HG02642 (cell line): ENCODE data around the gene TDRD7.
A peak's percentile ranks its signal among the peaks of the same experiment; 100 is the strongest.

ENCODE experiments used
- ATAC-seq: cut with Tn5 transposase; IDR thresholded peaks from one replicate; pipeline ENCODE4 v1.9.1; 2021; ENCODE audit warnings: mild to moderate bottlenecking; ENCODE audit not compliant: unreplicated experiment, poor library complexity

Gene TDRD7

GRCh38 chr9:97386265-97386633, 25.6 kb upstream of the TDRD7 start:
- ATAC-seq = no peak

- peak; percentile 50 for ATAC-seq
Measured at GRCh38 chr9:97386733-97387503, 25.0 kb upstream of the TDRD7 start.

DNA sequence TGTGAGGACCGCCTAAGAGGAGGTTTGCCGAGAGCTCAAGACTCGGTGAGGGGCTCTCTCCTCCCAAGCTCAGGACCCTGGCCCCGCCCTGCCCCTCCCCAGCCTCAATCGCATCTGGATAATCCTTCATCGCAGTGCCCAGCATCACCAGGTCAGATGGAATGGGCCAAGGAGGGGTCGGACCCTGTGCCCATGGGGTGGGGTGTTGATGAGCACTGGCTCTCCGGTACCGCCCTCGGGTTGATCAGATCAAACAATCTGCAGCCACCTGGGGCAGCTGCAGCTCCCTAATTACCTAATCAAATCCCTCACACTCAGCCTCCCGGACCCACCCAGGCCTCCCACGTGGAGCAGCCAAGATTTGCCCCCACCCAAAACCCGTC, 24.4 kb upstream of the TDRD7 start:
- ATAC-seq = no peak

- ATAC-seq = no peak
Measured at GRCh38 chr9:97387936-97388684, 23.8 kb upstream of the TDRD7 start.

GRCh38 chr9:97388721-97389238, 23.1 kb upstream of the TDRD7 start:
- peak; percentile 80 for ATAC-seq

GRCh38 chr9:97389249-97389648, 22.6 kb upstream of the TDRD7 start:
- no peak for ATAC-seq

- ATAC-seq = no peak
Measured at GRCh38 chr9:97390791-97391406, 21.0 kb upstream of the TDRD7 start.

DNA sequence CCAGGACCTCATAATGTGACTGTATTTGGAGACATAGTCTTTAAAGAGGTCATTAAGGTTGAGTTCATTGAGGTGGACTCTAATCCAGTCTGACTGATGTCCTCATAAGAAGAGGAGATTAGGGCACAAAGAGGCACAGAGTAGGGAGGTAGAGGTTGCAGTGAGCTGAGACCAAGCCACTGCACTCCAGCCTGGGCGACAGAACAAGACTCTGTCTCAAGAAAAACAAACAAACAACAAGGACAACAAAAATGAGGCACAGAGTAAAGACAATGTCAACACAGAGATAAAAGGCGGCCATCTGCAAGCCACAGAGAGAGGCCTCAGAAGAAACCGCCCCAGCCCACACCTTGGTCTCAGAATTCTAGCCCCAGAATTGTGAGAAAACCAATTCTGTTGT, 17.0 kb upstream of the TDRD7 start:
- no peak for ATAC-seq

DNA sequence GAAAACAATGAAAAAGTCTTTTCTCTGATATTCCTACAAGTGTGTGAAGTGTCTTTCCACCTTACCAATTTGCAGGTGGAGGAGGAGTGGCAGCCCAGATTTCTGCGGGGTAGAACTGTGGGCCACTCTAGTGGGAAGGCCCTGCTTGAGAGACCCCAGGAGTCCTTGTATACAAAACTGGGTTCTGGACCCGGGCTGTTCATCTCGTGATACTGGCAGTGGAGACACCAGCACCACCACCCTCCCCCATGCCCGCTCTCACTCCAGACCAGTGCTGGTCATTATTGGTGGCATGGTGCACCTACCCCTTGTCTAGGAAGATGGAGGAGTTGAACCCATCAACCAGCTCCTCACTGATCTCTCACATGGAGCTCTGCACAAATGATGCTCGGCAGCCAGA, 16.2 kb upstream of the TDRD7 start:
- no peak for ATAC-seq

- ATAC-seq = no peak
Measured at GRCh38 chr9:97396256-97396655, 15.6 kb upstream of the TDRD7 start.

DNA sequence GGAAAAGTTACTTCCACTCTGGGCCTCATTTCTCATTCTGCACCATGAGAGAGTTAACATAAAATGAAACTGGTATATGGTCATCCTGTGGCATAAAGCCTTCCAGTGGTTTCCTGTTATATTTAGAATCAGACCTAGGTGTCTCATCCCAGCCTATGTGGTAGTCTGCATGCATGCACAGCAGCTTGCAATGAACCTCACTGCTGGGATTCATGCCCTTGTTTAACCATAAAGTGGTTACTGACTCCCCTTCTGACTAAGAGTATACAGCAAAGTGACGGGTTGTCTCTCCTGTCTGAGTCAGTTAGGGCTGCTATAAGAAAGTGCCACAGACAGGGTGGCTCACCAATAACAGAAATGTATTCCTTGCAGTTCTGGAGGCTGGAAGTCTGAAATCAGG, 14.7 kb upstream of the TDRD7 start:
- ATAC-seq = peak; percentile 37

- peak; percentile 67 for ATAC-seq
Measured at GRCh38 chr9:97398999-97399758, 12.7 kb upstream of the TDRD7 start.

DNA sequence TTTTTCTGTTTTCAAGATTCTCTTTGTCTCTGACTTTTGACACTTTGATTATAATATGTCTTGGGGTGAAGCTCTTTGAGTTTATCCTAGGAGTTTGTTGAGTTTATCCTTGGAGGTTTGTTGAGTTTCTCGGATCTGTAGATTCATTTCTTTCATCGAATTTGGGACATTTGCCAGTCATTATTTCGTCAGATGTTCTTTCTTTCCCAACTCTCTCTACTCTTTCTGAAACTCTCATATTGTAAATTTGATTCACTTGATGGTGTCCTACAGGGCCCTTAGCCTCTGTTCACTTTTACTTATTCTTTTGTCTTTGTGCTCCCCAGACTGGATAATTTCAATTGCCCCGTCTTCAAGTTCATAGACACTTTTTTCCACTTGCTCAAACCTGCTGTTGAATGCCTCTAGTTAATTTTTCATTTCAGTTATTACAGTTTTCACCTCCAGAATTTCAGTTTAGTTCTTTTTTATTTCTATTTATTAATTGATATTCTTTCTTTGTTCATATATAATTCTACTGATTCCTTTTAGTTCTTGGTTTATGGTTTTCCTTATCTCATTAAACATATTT, 8.1 kb upstream of the TDRD7 start:
- ATAC-seq = no peak

GRCh38 chr9:97405551-97405950, 6.3 kb upstream of the TDRD7 start:
- no peak for ATAC-seq

GRCh38 chr9:97406620-97407177, 5.2 kb upstream of the TDRD7 start:
- no peak for ATAC-seq

DNA sequence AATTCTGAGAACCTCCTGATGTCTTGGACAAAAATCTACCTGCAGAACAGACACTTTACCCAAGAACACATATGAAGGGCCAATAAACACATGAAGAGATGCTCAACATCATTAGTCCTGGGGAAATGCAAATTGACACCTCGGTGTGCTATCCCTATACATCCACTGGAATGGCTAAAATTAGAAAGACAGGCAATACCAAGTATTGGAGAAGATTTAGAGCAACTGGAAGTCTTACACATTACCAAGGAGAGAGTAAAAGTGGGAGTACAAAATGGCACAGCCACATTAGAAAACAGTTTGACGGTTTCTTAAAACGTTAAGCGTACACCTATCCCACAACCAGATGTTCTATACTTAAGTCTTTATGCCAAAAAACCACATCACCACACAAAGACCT, 3.3 kb upstream of the TDRD7 start:
- ATAC-seq = no peak

- ATAC-seq = no peak
Measured at GRCh38 chr9:97411440-97411788, 482 bp upstream of the TDRD7 start.

DNA sequence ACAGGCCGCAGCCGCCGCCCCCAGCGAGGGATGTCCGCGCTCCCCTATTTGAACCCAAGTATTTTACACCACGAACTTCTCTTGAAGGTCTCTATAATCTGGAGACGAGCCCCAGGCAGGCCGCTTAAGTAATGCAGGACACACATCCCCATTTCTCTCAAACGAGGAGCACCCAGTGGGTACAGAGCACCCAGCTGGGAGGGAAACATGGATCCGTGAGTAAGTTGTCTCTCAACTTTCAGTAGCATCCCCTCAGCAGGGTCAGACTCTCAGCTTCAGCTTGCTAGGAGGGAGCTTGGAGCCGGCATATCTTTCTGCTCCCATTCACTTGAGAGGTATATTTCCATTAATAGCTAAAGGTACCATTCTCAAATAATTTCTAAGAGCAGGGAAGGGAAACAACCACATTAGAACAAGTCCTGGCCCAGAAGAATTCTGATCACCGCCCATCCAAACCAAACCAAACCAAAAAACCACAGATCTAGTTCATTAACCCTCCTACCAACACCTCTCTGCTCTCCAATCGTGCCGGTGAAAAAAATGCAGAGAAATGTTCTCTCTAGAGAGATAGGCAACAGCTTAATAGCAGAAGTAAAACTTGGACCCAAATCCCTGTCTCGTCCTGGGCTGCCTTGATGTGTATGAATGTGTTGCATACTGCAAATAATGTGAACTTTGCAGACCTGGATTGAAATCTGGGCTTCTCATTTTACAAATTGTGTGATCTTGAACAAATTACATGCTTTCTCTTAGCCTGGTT, 910 bp downstream of the TDRD7 start:
- ATAC-seq = peak; percentile 4

DNA sequence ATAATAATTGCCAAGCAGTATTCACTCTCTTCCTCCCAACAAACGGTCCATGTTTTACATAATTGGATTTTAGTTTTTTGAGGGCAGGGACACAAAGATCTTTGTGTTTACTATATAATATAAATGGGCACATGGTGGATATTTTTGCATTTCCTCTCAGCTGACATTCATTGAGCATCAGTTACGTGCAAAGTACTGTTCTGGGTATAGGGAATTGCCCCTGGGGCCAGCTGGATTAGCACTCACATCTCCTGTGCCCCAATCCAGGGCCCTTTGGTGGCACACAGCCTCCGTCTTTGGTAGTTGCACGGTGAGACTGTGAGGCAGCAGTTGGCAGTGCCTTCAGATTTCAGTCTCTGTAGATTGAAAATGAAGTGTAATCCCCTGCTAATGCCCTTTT, 1.6 kb downstream of the TDRD7 start:
- no peak for ATAC-seq
